ENCODE data around the gene GBP6.

- no peak for TF ChIP-seq CTCF (IDR thresholded peaks at IDR 0.05; ENCODE audit: low read depth, low read length, poor library complexity, severe bottlenecking)
- no peak for TF ChIP-seq EZH2phosphoT487 (IDR thresholded peaks at IDR 0.05; ENCODE audit: borderline replicate concordance, low read length)
These were observed 5.5 kb downstream of the GBP6 start for GRCh38 chr1:89369331-89369730.
